HG02884 (cell line): Measurements from ENCODE around the gene IFT52.
"Not testable (repeated sequence)": the region's sequence is repeated elsewhere in the genome, so short reads cannot be mapped to it uniquely, and the experiment has no call there.

Experiments used
- ATAC-seq: cut with Tn5 transposase; IDR thresholded peaks from one replicate; pipeline ENCODE4 v1.9.1; 2021; ENCODE audit warnings: mild to moderate bottlenecking, moderate library complexity; ENCODE audit not compliant: unreplicated experiment

Gene IFT52

GRCh38 chr20:43565758-43566104 is 25.0 kb upstream of the IFT52 start:
- no peak for ATAC-seq

GRCh38 chr20:43567477-43567876 is 23.3 kb upstream of the IFT52 start:
- no peak for ATAC-seq

GRCh38 chr20:43568706-43569105 is 22.0 kb upstream of the IFT52 start:
- no peak for ATAC-seq

GRCh38 chr20:43569282-43569681 is 21.5 kb upstream of the IFT52 start:
- no peak for ATAC-seq

GRCh38 chr20:43570496-43570895 is 20.2 kb upstream of the IFT52 start:
- ATAC-seq: no peak

- no peak for ATAC-seq
Measured at GRCh38 chr20:43571310-43571709, 19.4 kb upstream of the IFT52 start.

GRCh38 chr20:43571771-43572170 is 19.0 kb upstream of the IFT52 start:
- no peak for ATAC-seq

GRCh38 chr20:43572891-43573290 is 17.8 kb upstream of the IFT52 start:
- no peak for ATAC-seq

GRCh38 chr20:43576108-43576507 is 14.6 kb upstream of the IFT52 start:
- ATAC-seq: no peak

GRCh38 chr20:43579861-43580793 is 10.6 kb upstream of the IFT52 start:
- ATAC-seq: no peak

GRCh38 chr20:43583133-43583864 is 7.4 kb upstream of the IFT52 start:
- ATAC-seq: no peak

- no peak for ATAC-seq
Measured at GRCh38 chr20:43583982-43584432, 6.7 kb upstream of the IFT52 start.

- ATAC-seq: no peak
Measured at GRCh38 chr20:43584448-43585136, 6.1 kb upstream of the IFT52 start.

- no peak for ATAC-seq
Measured at GRCh38 chr20:43586641-43587040, 4.1 kb upstream of the IFT52 start.

- not testable (repeated sequence) for ATAC-seq
Measured at GRCh38 chr20:43588526-43588925, 2.2 kb upstream of the IFT52 start.

- no peak for ATAC-seq
Measured at GRCh38 chr20:43590036-43590391, 723 bp upstream of the IFT52 start.

- ATAC-seq: not testable (repeated sequence)
Measured at GRCh38 chr20:43601960-43602359, 11.2 kb downstream of the IFT52 start.

GRCh38 chr20:43603124-43603523 is 12.4 kb downstream of the IFT52 start:
- ATAC-seq: no peak

- ATAC-seq: no peak
Measured at GRCh38 chr20:43605715-43606114, 15.0 kb downstream of the IFT52 start.

- not testable (repeated sequence) for ATAC-seq
Measured at GRCh38 chr20:43607278-43607677, 16.5 kb downstream of the IFT52 start.

GRCh38 chr20:43631598-43631997 is 40.9 kb downstream of the IFT52 start:
- no peak for ATAC-seq
